T-helper 17 cell (primary cell): ENCODE measurements around the gene INSL6. TPM values are rescaled to one million over a fixed set of nuclear protein-coding genes. Genes with fewer than 3 reads are reported as not detected.

Source experiments
- ATAC-seq: fragments of 150-1000 bp; cut with Tn5 transposase; 2 replicates; pipeline ENCODE4 v1.10.0; 2021; ENCODE audit warnings: mild to moderate bottlenecking, moderate library complexity
- DNase-seq, 3 donors: peaks; one replicate each; pipeline versions ENCODE4 v3.0.0 to v3.0.0-alpha.2; 2020 to 2021
- H3K9me3 ChIP-seq: one replicate; pipeline ENCODE4 v1.7.0; 2013; ENCODE audit warnings: low read length, mild to moderate bottlenecking; ENCODE audit not compliant: control insufficient read depth, poor library complexity, severe bottlenecking
- H3K27ac Mint-ChIP-seq: one replicate; pipeline ENCODE4 v1.8.0; 2022; ENCODE audit warnings: mild to moderate bottlenecking, moderate library complexity, mixed read lengths
- H3K27me3 Mint-ChIP-seq: one replicate; pipeline ENCODE4 v1.8.0; 2022; ENCODE audit warnings: mixed read lengths
- H3K36me3 Mint-ChIP-seq: one replicate; pipeline ENCODE4 v1.8.0; 2022; ENCODE audit warnings: low read depth, mixed read lengths
- H3K4me1 Mint-ChIP-seq: one replicate; pipeline ENCODE4 v1.8.0; 2022; ENCODE audit warnings: mild to moderate bottlenecking, mixed read lengths
- H3K4me3 Mint-ChIP-seq: one replicate; pipeline ENCODE4 v1.8.0; 2022; ENCODE audit warnings: mild to moderate bottlenecking, moderate library complexity, mixed read lengths
- total RNA-seq, 4 donors: library from RNA in 2 of 4; stranded (reverse) in 2 of 4; gene quantifications; one replicate each; pipeline ENCODE4 v1.2.3 and lab custom pipeline; 2022 to 2026

INSL6 gene
- total RNA-seq, 2 donors from 2014 or later = not detected

DNA sequence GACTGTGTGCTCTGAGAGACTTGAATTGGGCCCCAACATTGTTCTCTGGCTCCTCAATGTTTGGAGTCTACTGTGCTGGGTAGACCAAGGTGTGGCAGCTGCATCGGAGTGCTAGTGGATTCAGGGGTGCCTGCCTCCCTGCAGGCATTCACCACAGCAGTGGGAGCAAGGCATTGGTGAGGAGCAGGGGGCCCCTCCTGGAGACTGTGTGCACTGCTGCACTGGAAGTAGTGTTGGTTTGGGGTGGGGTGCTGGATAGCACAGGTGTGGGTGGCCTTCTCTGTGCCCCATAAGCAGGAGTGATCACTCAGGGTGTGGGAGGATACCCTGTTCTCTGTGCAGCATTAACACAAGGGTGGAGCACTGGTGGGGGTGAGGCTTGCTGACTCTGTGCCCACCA, 39.2 kb downstream of the INSL6 start:
- H3K4me3 Mint-ChIP-seq = no peak overlapping the region
- H3K36me3 Mint-ChIP-seq = peaks cover 20% of the 10 kb centered on the region
- H3K9me3 ChIP-seq = no peaks in the 10 kb centered on the region
- H3K27me3 Mint-ChIP-seq = no peaks in the 10 kb centered on the region
- DNase-seq = no peak
- no peak overlapping the region for H3K27ac Mint-ChIP-seq
- ATAC-seq = no peak
- H3K4me1 Mint-ChIP-seq = no peaks in the 10 kb centered on the region

GRCh38 chr9:5144217-5144616, 41.2 kb downstream of the INSL6 start:
- Mint-ChIP-seq H3K4me3 (no peak overlapping the region), H3K4me1 (no peaks in the 10 kb centered on the region), H3K27ac (no peak overlapping the region), H3K36me3 (peaks cover 22% of the 10 kb centered on the region), H3K27me3 (no peaks in the 10 kb centered on the region)
- DNase-seq (no peak), ATAC-seq (no peak)
- H3K9me3 ChIP-seq = no peaks in the 10 kb centered on the region

DNA sequence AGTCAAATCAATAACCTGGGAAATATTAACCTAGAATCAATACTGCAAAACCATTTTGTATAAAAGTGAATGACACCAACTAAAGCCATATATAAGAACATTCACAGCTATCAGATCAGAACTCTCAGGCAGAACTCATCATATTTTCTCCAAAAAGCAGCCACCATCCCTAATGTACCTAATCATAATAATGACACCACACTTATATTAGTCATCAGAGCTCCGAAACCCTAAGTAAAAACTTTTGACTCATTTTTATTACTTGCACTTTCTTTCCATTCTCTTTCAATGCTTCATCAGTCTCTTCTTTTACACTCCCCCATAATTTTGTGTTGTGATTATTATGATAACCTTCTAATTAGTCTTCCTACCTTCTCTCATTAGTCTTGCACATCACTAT, 45.3 kb downstream of the INSL6 start:
- H3K9me3 ChIP-seq = no peaks in the 10 kb centered on the region
- H3K4me1 Mint-ChIP-seq = no peaks in the 10 kb centered on the region
- no peak overlapping the region for H3K4me3 Mint-ChIP-seq
- ATAC-seq = no peak
- no peak overlapping the region for H3K27ac Mint-ChIP-seq
- no peak for DNase-seq
- H3K27me3 Mint-ChIP-seq = no peaks in the 10 kb centered on the region
- H3K36me3 Mint-ChIP-seq = peaks cover 12% of the 10 kb centered on the region

GRCh38 chr9:5122516-5122915, 62.9 kb downstream of the INSL6 start:
- Mint-ChIP-seq H3K4me1 (peaks cover 6% of the 10 kb centered on the region), H3K27me3 (no peaks in the 10 kb centered on the region), H3K4me3 (no peak overlapping the region), H3K36me3 (peaks cover 10% of the 10 kb centered on the region), H3K27ac (no peak overlapping the region)
- H3K9me3 ChIP-seq = no peaks in the 10 kb centered on the region
- ATAC-seq = no peak
- DNase-seq = no peak

- H3K36me3 Mint-ChIP-seq = peaks cover 10% of the 10 kb centered on the region
- H3K27ac Mint-ChIP-seq = no peak overlapping the region
- H3K4me1 Mint-ChIP-seq = peaks cover 6% of the 10 kb centered on the region
- H3K4me3 Mint-ChIP-seq = no peak overlapping the region
- no peaks in the 10 kb centered on the region for H3K27me3 Mint-ChIP-seq
- DNase-seq = no peak
- no peak for ATAC-seq
- H3K9me3 ChIP-seq = no peaks in the 10 kb centered on the region
Observed at GRCh38 chr9:5122116-5122515, 63.3 kb downstream of the INSL6 start.

DNA sequence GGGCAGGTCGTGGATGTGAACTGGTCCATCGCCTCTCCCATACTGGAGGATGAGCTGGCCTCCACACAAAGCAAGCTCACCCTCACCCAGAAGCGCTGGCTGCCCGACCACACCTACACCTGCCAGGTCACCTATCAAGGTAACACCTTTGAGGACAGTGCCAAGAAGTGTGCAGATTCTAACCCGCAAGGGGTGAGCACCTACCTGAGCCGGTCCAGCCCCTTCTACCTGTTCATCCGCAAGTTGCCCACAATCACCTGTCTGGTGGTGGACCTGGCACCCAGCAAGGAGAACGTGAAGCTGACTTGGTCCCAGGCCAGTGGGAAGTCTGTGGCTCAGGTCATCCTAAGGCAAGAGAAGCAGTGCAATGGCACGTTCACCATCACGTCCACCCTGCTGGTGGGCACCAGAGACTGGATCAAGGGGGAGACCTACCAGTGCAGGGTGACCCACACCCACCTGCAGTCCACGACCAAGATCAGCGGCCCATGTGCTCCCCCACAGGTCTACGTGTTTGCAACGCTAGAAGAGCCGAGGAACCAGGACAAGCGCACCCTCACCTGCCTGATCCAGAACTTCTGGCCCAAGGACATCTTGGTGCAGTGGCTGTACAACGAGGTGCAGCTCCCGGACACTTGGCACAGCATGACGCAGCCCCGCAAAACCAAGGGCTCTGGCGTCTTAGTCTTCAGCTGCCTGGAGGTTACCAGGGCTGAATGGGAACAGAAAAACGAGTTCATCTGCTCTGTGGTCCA, 71.3 kb downstream of the INSL6 start:
- no peaks in the 10 kb centered on the region for H3K9me3 ChIP-seq
- H3K27ac Mint-ChIP-seq = no peak overlapping the region
- no peaks in the 10 kb centered on the region for H3K27me3 Mint-ChIP-seq
- no peak for DNase-seq
- peaks cover 3% of the 10 kb centered on the region for H3K36me3 Mint-ChIP-seq
- peaks cover 2% of the 10 kb centered on the region for H3K4me1 Mint-ChIP-seq
- no peak for ATAC-seq
- H3K4me3 Mint-ChIP-seq = no peak overlapping the region

Other genes with a start within 250 kb of the INSL6 start
- 10 to 100 TPM; 14.6 TPM for gene JAK2, start 200.4 kb downstream of the INSL6 start, total RNA-seq
- under 1 TPM in 1 of 2 donors, not detected in 1; 0.16 TPM for gene INSL4, start 45.8 kb upstream of the INSL6 start, total RNA-seq
- 1 to 10 TPM; 1.3 to 1.8 TPM for gene RLN2, start 119.1 kb upstream of the INSL6 start, total RNA-seq
- gene RLN1, start 154.2 kb upstream of the INSL6 start, total RNA-seq = 1 to 10 TPM in 1 of 2 donors, under 1 TPM in 1; 0.37 to 1.8 TPM